PC-9 (cell line): ENCODE measurements around the gene LAMA2. TPM values are rescaled to one million over a fixed set of nuclear protein-coding genes. Genes with fewer than 3 reads are reported as not detected.

ENCODE experiments used
- BruUV-seq: library from RNA; stranded (reverse); fragments of 400-500 nt; replicated peaks from 2 replicates; lab custom pipeline; 2021; lab: Mats Ljungman, UMichigan
- CTCF ChIA-PET: fragments of 300-600 bp; sonication (Branson Sonifier 250); formaldehyde crosslinking; loops from one replicate; lab custom pipeline; 2022; ENCODE audit warnings: antibody characterized with exemption; lab: Charles Lee
- POLR2A ChIA-PET: fragments of 300-600 bp; sonication (Branson Sonifier 250); formaldehyde crosslinking; loops from one replicate; lab custom pipeline; 2022; ENCODE audit warnings: antibody characterized with exemption; ENCODE audit not compliant: unreplicated experiment; lab: Charles Lee
- DNase-seq, 2 experiments: peaks; one replicate each; pipeline versions ENCODE4 v3.0.0 to v3.0.0-alpha.2; 2015 to 2022; ENCODE audit warnings: mixed read lengths in 1 of 2
- H2AFZ ChIP-seq: fragments of 200-600 bp; sonication (generic); 2 replicates; pipeline ENCODE4 v1.8.1; 2017; ENCODE audit warnings: antibody characterized with exemption
- H3F3A ChIP-seq: fragments of 200-600 bp; sonication (generic); 2 replicates; pipeline ENCODE4 v1.8.1; 2017; ENCODE audit warnings: antibody characterized with exemption, mild to moderate bottlenecking, low read depth; ENCODE audit not compliant: insufficient read depth
- H3K27ac ChIP-seq: fragments of 200-600 bp; sonication (generic); 2 replicates; pipeline ENCODE4 v1.6.1; 2016; ENCODE audit warnings: mixed run types
- H3K27me3 ChIP-seq: fragments of 200-600 bp; sonication (generic); 2 replicates; pipeline ENCODE4 v1.6.1; 2016; ENCODE audit warnings: low read depth, mixed run types; ENCODE audit not compliant: insufficient read depth
- H3K36me3 ChIP-seq: fragments of 200-600 bp; sonication (generic); 2 replicates; pipeline ENCODE4 v1.6.1; 2016; ENCODE audit warnings: low read depth, mixed run types
- H3K4me1 ChIP-seq: fragments of 200-600 bp; sonication (generic); replicated peaks from 2 replicates; pipeline ENCODE4 v1.6.1; 2016; ENCODE audit warnings: mixed run types; ENCODE audit not compliant: insufficient read depth
- H3K4me2 ChIP-seq: fragments of 200-600 bp; sonication (generic); 2 replicates; pipeline ENCODE4 v1.6.1; 2017; ENCODE audit warnings: mixed run types
- H3K4me3 ChIP-seq: fragments of 200-600 bp; sonication (generic); 2 replicates; pipeline ENCODE4 v1.6.1; 2016; ENCODE audit warnings: mixed run types
- H3K79me2 ChIP-seq: fragments of 200-600 bp; sonication (generic); 2 replicates; pipeline ENCODE4 v1.6.1; 2017; ENCODE audit warnings: low read depth, mixed run types
- H3K9me2 ChIP-seq: fragments of 200-600 bp; sonication (generic); 2 replicates; pipeline ENCODE4 v1.8.1; 2017; ENCODE audit warnings: mild to moderate bottlenecking; ENCODE audit not compliant: insufficient read depth
- H3K9me3 ChIP-seq: fragments of 200-600 bp; sonication (generic); 2 replicates; pipeline ENCODE4 v1.8.1; 2016; ENCODE audit warnings: low read depth; ENCODE audit not compliant: insufficient read depth
- H4K20me1 ChIP-seq: fragments of 200-600 bp; sonication (generic); 2 replicates; pipeline ENCODE4 v1.8.1; 2017; ENCODE audit not compliant: insufficient read depth
- CTCF ChIP-seq: fragments of 200-600 bp; sonication (generic); conservative IDR thresholded peaks from 2 replicates; pipeline ENCODE4 v1.6.1; 2017; ENCODE audit warnings: mixed run types, antibody characterized with exemption, mild to moderate bottlenecking, moderate library complexity
- EZH2 ChIP-seq: fragments of 200-600 bp; sonication (generic); IDR thresholded peaks from 2 replicates; pipeline ENCODE4 v1.8.0; 2017; ENCODE audit warnings: antibody characterized with exemption, low read depth
- intact Hi-C: fragments of 100-400 bp; cut with micrococcal nuclease; formaldehyde crosslinking; loops from one replicate; pipeline ENCODE4 v1.10.0; 2022; ENCODE audit not compliant: unreplicated experiment
- total RNA-seq: library from RNA; stranded (reverse); gene quantifications from 2 replicates; pipeline ENCODE4 v1.2.3, GENCODE V29; 2021

LAMA2 gene
- total RNA-seq, 1 experiment from 2014 or later = 2.8 TPM

GRCh38 chr6:129183187-129183591, 300.3 kb downstream of the LAMA2 start:
- Histone ChIP-seq H3K4me2 (no peak overlapping the region), H3K79me2 (no peaks in the 10 kb centered on the region), H3K36me3 (no peaks in the 10 kb centered on the region), H3K9me2 (no peaks in the 10 kb centered on the region), H3K9me3 (peaks cover 4% of the 10 kb centered on the region; the same call in 1 of the 2 replicates), H3K4me1 (0 out of 2 replicates have a peak, but pooled peaks cover 9% of the 10 kb centered on the region), H3K27ac (no peak overlapping the region), H4K20me1 (no peaks in the 10 kb centered on the region), H3F3A (peaks cover 8% of the 10 kb centered on the region; the same call in 1 of the 2 replicates), H3K4me3 (no peak overlapping the region), H2AFZ (no peak overlapping the region), H3K27me3 (no peaks in the 10 kb centered on the region)
- BruUV-seq = no TSS peak
- TF ChIP-seq CTCF = no peak
- TF ChIP-seq EZH2 = no peak
- intact Hi-C loops = no loop called here
- no peak for DNase-seq
- ChIA-PET CTCF (no interaction called here), POLR2A (no interaction called here)

- no peak for TF ChIP-seq EZH2
- no peak for TF ChIP-seq CTCF
- H3K9me2 ChIP-seq = no peaks in the 10 kb centered on the region
- H3K4me2 ChIP-seq = no peak overlapping the region
- H3K27ac ChIP-seq = no peak overlapping the region
- peaks cover 4% of the 10 kb centered on the region; the same call in 1 of the 2 replicates for H3K9me3 ChIP-seq
- H3K36me3 ChIP-seq = no peaks in the 10 kb centered on the region
- H3F3A ChIP-seq = peaks cover 8% of the 10 kb centered on the region; the same call in 1 of the 2 replicates
- CTCF ChIA-PET = no interaction called here
- H3K4me1 ChIP-seq = 0 out of 2 replicates have a peak, but pooled peaks cover 9% of the 10 kb centered on the region
- POLR2A ChIA-PET = no interaction called here
- H3K27me3 ChIP-seq = no peaks in the 10 kb centered on the region
- intact Hi-C loops = no loop called here
- H2AFZ ChIP-seq = no peak overlapping the region
- no peak overlapping the region for H3K4me3 ChIP-seq
- H3K79me2 ChIP-seq = no peaks in the 10 kb centered on the region
- no peaks in the 10 kb centered on the region for H4K20me1 ChIP-seq
- BruUV-seq = no TSS peak
- DNase-seq = peak in 1 of 2 experiments; percentile 46
Observed at GRCh38 chr6:129183681-129184301, 300.9 kb downstream of the LAMA2 start.

- Histone ChIP-seq H3K9me3 (peaks cover 4% of the 10 kb centered on the region; the same call in 1 of the 2 replicates), H3K27me3 (no peaks in the 10 kb centered on the region), H3F3A (peaks cover 8% of the 10 kb centered on the region; the same call in 1 of the 2 replicates), H3K9me2 (no peaks in the 10 kb centered on the region), H3K4me3 (no peak overlapping the region), H2AFZ (no peak overlapping the region), H3K27ac (no peak overlapping the region), H4K20me1 (no peaks in the 10 kb centered on the region), H3K79me2 (no peaks in the 10 kb centered on the region), H3K4me2 (no peak overlapping the region), H3K4me1 (0 out of 2 replicates have a peak, but pooled peaks cover 9% of the 10 kb centered on the region), H3K36me3 (no peaks in the 10 kb centered on the region)
- no TSS peak for BruUV-seq
- ChIA-PET POLR2A (no interaction called here), CTCF (no interaction called here)
- TF ChIP-seq CTCF (no peak), EZH2 (no peak)
- intact Hi-C loops = no loop called here
- DNase-seq = no peak
Observed at GRCh38 chr6:129184324-129184723, 301.4 kb downstream of the LAMA2 start.
